SK-N-SH treated with all-trans-retinoic acid at 6 μM for 48 hours (cell line): ENCODE measurements around the gene AGBL3.

Experiments used
- ATAC-seq: fragments of 200-7000 bp; cut with Tn5 transposase; 3 replicates; pipeline ENCODE4 v1.9.1; 2020; ENCODE audit warnings: mild to moderate bottlenecking, moderate library complexity
- BACH2 ChIP-seq: fragments of 250-450 bp; sonication (Bioruptor Pico); IDR thresholded peaks from 2 replicates; pipeline ENCODE4 v1.9.0; 2021; ENCODE audit warnings: mild to moderate bottlenecking, borderline replicate concordance
- CSDC2 ChIP-seq: fragments of 250-450 bp; sonication (Bioruptor Pico); IDR thresholded peaks from 2 replicates; pipeline ENCODE4 v1.5.0; 2020; ENCODE audit warnings: mild to moderate bottlenecking, moderate library complexity
- ESRRG ChIP-seq: fragments of 250-450 bp; sonication (Bioruptor Pico); IDR thresholded peaks from 2 replicates; pipeline ENCODE4 v1.6.1; 2021; ENCODE audit warnings: mild to moderate bottlenecking
- GLIS3 ChIP-seq: fragments of 250-450 bp; sonication (Bioruptor Pico); IDR thresholded peaks from 2 replicates; pipeline ENCODE4 v1.5.0; 2020; ENCODE audit warnings: mild to moderate bottlenecking, moderate library complexity
- ISL1 ChIP-seq: fragments of 250-450 bp; sonication (Bioruptor Pico); IDR thresholded peaks from 2 replicates; pipeline ENCODE4 v2.1.2; 2022; ENCODE audit warnings: mild to moderate bottlenecking, moderate library complexity
- OSR1 ChIP-seq: fragments of 250-450 bp; sonication (Bioruptor Pico); IDR thresholded peaks from 2 replicates; pipeline ENCODE4 v1.8.0; 2022; ENCODE audit warnings: moderate library complexity, mild to moderate bottlenecking, inconsistent platforms
- PPARA ChIP-seq: fragments of 250-450 bp; sonication (Bioruptor Pico); IDR thresholded peaks from 2 replicates; pipeline ENCODE4 v1.5.0; 2020; ENCODE audit warnings: mild to moderate bottlenecking, borderline replicate concordance
- SNAI2 ChIP-seq: fragments of 250-450 bp; sonication (Bioruptor Pico); IDR thresholded peaks from 2 replicates; pipeline ENCODE4 v1.5.0; 2020; ENCODE audit warnings: mild to moderate bottlenecking, moderate library complexity
- TCF4 ChIP-seq: fragments of 250-450 bp; sonication (Bioruptor Pico); IDR thresholded peaks from 2 replicates; pipeline ENCODE4 v1.8.0; 2021; ENCODE audit warnings: mild to moderate bottlenecking, moderate library complexity, borderline replicate concordance
- TOX ChIP-seq: fragments of 250-450 bp; sonication (Bioruptor Pico); IDR thresholded peaks from 2 replicates; pipeline ENCODE4 v1.8.0; 2021; ENCODE audit warnings: mild to moderate bottlenecking, moderate library complexity, borderline replicate concordance
- TSHZ2 ChIP-seq: fragments of 250-450 bp; sonication (Bioruptor Pico); IDR thresholded peaks from 2 replicates; pipeline ENCODE4 v1.5.0; 2020; ENCODE audit warnings: mild to moderate bottlenecking, moderate library complexity
- ZC3H10 ChIP-seq: fragments of 250-450 bp; sonication (Bioruptor Pico); IDR thresholded peaks from 2 replicates; pipeline ENCODE4 v1.5.1; 2021; ENCODE audit warnings: mild to moderate bottlenecking, moderate library complexity
- ZFP3 ChIP-seq: fragments of 250-450 bp; sonication (Bioruptor Pico); IDR thresholded peaks from 2 replicates; pipeline ENCODE4 v1.5.0; 2020; ENCODE audit warnings: mild to moderate bottlenecking, moderate library complexity
- ZFP30 ChIP-seq: fragments of 450-650 bp; formaldehyde crosslinking; IDR thresholded peaks from 2 replicates; pipeline ENCODE4 v1.5.0; 2022; ENCODE audit warnings: mild to moderate bottlenecking, moderate library complexity
- ZNF565 ChIP-seq: fragments of 450-650 bp; formaldehyde crosslinking; conservative IDR thresholded peaks from 2 replicates; pipeline ENCODE4 v1.5.0; 2020; ENCODE audit warnings: low read depth, mild to moderate bottlenecking, moderate library complexity
- ZNF70 ChIP-seq: fragments of 450-650 bp; formaldehyde crosslinking; IDR thresholded peaks from 2 replicates; pipeline ENCODE4 v1.5.0; 2020; ENCODE audit warnings: mild to moderate bottlenecking, moderate library complexity
- ZNF8 ChIP-seq: fragments of 450-650 bp; formaldehyde crosslinking; IDR thresholded peaks from 2 replicates; pipeline ENCODE4 v1.5.0; 2020; ENCODE audit warnings: mild to moderate bottlenecking, moderate library complexity
- TF ChIP-seq, protein P1 (sequence below): fragments of 250-450 bp; sonication (Bioruptor Pico); IDR thresholded peaks from 2 replicates; pipeline ENCODE4 v1.5.1; 2020; ENCODE audit warnings: low read depth, mild to moderate bottlenecking, moderate library complexity
- TF ChIP-seq, protein P2 (sequence below): fragments of 250-450 bp; sonication (Bioruptor Pico); IDR thresholded peaks from 2 replicates; pipeline ENCODE4 v1.5.1; 2021; ENCODE audit warnings: mild to moderate bottlenecking, moderate library complexity
- TF ChIP-seq, protein P3 (sequence below): fragments of 250-450 bp; sonication (Bioruptor Pico); IDR thresholded peaks from 2 replicates; pipeline ENCODE4 v1.8.0; 2020; ENCODE audit warnings: mild to moderate bottlenecking, moderate library complexity, borderline replicate concordance
- TF ChIP-seq, protein P4 (sequence below): fragments of 250-450 bp; sonication (Bioruptor Pico); IDR thresholded peaks from 2 replicates; pipeline ENCODE4 v1.8.0; 2021; ENCODE audit warnings: low read depth, mild to moderate bottlenecking, moderate library complexity, borderline replicate concordance

The AGBL3 gene

GRCh38 chr7:135147899-135148721 is 161.8 kb downstream of the AGBL3 start, which contains the start of gene TMEM140:
Gene TMEM140 (plus strand): TSS chr7:135148072. CDS start chr7:135164442, 16,370 bp downstream.
- ATAC-seq, result peak; percentile 65
- no peak for TF ChIP-seq SNAI2 (CRISPR knock-in tag)
- TF ChIP-seq, protein P1, sequence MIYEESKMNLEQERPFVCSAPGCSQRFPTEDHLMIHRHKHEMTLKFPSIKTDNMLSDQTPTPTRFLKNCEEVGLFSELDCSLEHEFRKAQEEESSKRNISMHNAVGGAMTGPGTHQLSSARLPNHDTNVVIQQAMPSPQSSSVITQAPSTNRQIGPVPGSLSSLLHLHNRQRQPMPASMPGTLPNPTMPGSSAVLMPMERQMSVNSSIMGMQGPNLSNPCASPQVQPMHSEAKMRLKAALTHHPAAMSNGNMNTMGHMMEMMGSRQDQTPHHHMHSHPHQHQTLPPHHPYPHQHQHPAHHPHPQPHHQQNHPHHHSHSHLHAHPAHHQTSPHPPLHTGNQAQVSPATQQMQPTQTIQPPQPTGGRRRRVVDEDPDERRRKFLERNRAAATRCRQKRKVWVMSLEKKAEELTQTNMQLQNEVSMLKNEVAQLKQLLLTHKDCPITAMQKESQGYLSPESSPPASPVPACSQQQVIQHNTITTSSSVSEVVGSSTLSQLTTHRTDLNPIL (CRISPR knock-in tag), result no peak
- no peak for TF ChIP-seq ESRRG
- TF ChIP-seq ZFP3, result no peak
- TF ChIP-seq TSHZ2 (CRISPR knock-in tag), result no peak
- TF ChIP-seq PPARA (CRISPR knock-in tag), result no peak
- TF ChIP-seq ZFP30 (CRISPR knock-in tag), result no peak
- TF ChIP-seq ZNF8, result no peak
- TF ChIP-seq BACH2, result no peak
- TF ChIP-seq, protein P2, sequence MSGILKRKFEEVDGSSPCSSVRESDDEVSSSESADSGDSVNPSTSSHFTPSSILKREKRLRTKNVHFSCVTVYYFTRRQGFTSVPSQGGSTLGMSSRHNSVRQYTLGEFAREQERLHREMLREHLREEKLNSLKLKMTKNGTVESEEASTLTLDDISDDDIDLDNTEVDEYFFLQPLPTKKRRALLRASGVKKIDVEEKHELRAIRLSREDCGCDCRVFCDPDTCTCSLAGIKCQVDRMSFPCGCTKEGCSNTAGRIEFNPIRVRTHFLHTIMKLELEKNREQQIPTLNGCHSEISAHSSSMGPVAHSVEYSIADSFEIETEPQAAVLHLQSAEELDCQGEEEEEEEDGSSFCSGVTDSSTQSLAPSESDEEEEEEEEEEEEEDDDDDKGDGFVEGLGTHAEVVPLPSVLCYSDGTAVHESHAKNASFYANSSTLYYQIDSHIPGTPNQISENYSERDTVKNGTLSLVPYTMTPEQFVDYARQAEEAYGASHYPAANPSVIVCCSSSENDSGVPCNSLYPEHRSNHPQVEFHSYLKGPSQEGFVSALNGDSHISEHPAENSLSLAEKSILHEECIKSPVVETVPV (CRISPR knock-in tag), result no peak
- no peak for TF ChIP-seq TOX
- TF ChIP-seq, protein P3, sequence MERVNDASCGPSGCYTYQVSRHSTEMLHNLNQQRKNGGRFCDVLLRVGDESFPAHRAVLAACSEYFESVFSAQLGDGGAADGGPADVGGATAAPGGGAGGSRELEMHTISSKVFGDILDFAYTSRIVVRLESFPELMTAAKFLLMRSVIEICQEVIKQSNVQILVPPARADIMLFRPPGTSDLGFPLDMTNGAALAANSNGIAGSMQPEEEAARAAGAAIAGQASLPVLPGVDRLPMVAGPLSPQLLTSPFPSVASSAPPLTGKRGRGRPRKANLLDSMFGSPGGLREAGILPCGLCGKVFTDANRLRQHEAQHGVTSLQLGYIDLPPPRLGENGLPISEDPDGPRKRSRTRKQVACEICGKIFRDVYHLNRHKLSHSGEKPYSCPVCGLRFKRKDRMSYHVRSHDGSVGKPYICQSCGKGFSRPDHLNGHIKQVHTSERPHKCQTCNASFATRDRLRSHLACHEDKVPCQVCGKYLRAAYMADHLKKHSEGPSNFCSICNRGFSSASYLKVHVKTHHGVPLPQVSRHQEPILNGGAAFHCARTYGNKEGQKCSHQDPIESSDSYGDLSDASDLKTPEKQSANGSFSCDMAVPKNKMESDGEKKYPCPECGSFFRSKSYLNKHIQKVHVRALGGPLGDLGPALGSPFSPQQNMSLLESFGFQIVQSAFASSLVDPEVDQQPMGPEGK (CRISPR knock-in tag), result no peak
- TF ChIP-seq ZNF565 (CRISPR knock-in tag), result no peak
- TF ChIP-seq, protein P4, sequence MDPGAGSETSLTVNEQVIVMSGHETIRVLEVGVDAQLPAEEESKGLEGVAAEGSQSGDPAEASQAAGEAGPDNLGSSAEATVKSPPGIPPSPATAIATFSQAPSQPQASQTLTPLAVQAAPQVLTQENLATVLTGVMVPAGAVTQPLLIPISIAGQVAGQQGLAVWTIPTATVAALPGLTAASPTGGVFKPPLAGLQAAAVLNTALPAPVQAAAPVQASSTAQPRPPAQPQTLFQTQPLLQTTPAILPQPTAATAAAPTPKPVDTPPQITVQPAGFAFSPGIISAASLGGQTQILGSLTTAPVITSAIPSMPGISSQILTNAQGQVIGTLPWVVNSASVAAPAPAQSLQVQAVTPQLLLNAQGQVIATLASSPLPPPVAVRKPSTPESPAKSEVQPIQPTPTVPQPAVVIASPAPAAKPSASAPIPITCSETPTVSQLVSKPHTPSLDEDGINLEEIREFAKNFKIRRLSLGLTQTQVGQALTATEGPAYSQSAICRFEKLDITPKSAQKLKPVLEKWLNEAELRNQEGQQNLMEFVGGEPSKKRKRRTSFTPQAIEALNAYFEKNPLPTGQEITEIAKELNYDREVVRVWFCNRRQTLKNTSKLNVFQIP (CRISPR knock-in tag), result no peak
- TF ChIP-seq GLIS3 (CRISPR knock-in tag), result no peak
- no peak for TF ChIP-seq CSDC2
- TF ChIP-seq OSR1 (CRISPR knock-in tag), result no peak
- no peak for TF ChIP-seq ISL1 (CRISPR knock-in tag)
- TF ChIP-seq TCF4 (CRISPR knock-in tag), result no peak
- TF ChIP-seq, all 23 proteins: peak for 0

- TF ChIP-seq ZFP30 (CRISPR knock-in tag) (no peak), ZNF70 (CRISPR knock-in tag) (no peak), GLIS3 (CRISPR knock-in tag) (no peak), ZNF8 (no peak), CSDC2 (no peak), ZNF565 (CRISPR knock-in tag) (no peak), BACH2 (no peak), ZC3H10 (CRISPR knock-in tag) (no peak)
- TF ChIP-seq, protein P4 (CRISPR knock-in tag), result no peak
- TF ChIP-seq, all 23 proteins: peak for 0
- ATAC-seq, result no peak
Observed at GRCh38 chr7:135150072-135150782, 163.9 kb downstream of the AGBL3 start.
